Epithelial cell of prostate (primary cell): Measurements from ENCODE around the gene CD28.

ENCODE experiments used
- DNase-seq: peaks from one replicate; pipeline ENCODE4 v3.0.0-alpha.2; 2011; ENCODE audit warnings: low read depth, low spot score
- H3K27ac ChIP-seq: fragments of 450-650 bp; 2 replicates; pipeline ENCODE4 v1.5.1; 2017; ENCODE audit warnings: mild to moderate bottlenecking

CD28 gene

DNA sequence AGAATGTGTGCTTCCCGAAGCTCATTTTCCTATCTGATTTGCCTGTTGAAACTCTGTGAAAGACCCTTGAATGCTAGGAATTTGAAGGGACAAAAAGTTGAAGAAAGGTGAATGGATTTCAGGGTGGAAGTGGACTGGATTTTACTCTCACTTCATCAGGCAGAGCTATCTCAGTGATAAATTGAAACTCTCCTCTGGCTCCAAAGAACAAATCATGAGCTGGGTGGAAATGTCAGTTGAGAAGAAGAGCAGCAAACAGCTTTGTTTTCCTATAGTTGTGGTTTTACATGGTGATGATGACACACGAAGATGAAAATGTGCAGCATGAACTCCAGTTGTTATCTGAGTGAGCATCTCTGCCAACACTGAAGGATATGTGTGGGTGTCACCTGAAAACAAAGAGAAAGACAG, 34.4 kb downstream of the CD28 start:
- no peak overlapping the region for H3K27ac ChIP-seq
- no peak for DNase-seq

DNA sequence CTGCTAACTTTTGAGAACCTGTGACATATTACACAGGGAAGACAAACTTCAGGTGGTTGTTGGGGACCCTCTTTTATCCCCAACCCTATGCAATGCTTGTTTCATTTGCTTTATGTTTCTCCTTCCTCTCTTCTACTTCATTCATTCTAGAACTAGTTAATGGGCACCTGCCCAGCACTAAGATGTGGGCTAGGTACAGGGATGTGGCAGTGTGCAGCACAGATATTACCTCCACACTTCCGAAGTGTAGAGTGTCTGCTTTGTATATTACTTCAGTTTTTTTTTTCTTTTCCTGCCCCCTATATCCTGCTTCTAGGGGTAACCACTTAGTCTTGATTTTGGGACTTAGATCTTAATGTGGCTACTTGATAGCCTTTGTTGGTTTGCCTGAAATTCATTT, 35.1 kb downstream of the CD28 start:
- H3K27ac ChIP-seq, result no peak overlapping the region
- no peak for DNase-seq

DNA sequence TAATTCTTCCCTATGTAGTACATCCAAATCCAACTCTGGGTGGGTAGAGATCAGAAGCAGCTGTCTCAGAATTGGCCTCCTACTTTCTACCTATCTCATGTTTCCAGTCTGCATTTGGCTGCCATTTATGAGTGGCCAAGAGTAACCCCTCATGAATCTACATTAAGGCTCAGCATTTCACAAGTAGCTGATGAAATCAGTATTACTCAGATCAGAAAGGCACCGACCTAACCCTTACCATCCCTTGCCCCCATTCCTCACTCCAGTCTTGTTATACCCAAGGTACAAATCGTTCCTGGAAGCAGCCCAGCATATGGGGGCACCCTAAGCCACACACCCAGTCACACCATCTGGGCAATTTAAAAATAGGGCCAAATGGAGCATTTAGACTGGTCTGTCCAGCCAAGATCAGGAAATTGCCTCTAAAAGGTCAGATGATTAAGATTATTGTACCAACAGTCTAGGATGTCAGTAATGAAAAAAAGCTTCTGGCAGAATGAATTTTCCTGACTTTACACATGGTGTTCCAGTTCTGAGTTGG, 37.1 kb downstream of the CD28 start:
- H3K27ac ChIP-seq, result no peak overlapping the region
- DNase-seq, result no peak

DNA sequence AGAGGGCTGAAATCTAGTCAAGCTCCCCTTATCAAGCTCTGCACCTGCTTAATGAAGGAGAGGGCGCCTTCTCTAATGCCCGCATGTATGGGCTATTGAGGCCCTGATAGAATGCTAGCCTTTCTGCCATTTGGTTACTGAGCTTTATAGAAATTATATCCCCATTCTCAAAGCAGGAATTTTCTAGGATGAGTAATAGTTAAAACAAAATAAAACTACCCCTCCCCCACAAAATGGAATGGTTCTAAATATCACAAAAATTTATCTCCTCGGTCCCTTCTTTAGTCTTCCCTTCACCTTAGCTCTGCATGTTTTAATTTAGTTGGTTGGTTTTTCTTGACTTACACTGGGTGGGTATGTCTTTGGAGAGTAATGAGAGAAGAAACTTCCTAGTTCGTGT, 37.7 kb downstream of the CD28 start:
- H3K27ac ChIP-seq, result no peak overlapping the region
- no peak for DNase-seq

DNA sequence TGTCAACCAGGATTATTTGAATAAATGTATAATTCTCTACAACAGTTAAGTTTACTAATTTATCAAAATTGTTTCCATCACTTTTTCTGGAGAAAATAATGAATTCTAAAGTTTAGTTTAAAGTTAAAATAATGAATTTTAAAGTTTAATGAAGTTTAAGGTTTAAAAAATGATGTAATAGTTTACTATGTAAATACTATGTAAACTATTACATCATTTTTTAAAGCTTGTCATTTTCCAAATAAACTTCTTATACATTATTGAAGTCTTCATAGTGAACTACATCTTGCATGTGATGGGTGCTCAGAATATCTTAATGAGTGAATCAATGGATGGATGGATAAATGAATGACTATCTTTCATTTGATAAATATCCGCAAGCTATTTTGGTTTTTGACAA, 38.8 kb downstream of the CD28 start:
- DNase-seq, result no peak
- no peak overlapping the region for H3K27ac ChIP-seq

DNA sequence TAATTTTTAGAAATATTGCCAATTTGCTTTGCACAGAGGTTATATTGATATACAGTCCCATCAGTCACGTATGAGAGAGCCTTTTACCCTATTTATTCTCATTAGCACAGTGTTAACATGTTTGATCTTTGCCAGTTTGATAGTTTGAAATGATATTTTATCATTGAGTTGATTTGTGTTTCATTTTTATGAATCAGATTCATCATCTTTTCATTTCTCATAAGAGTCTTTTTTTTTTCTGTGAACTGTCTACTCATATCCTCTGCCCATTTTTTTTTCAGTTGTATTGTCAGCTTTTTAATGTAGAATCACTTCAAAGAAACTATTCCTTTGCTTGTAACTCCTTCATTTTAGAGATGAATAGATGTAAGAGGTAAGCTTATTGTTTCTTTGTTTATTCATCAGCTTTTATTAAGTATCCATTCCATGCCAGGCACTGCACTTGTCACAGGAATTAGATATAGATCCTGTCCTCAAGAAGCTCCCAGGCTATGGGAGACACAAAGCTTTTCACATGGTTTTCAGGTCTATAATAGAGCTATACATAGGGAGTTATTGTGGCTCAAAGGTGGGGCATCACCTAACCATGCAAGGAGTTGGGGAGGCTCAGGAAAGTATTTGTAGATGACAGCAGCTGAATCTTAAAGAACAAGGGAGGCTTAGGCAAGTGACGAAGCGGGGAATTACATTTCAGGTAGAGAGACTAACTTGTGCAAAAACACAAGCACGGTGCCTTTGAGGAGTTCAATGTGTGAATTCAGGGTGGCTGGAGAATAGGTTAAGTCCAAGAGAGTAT, 42.1 kb downstream of the CD28 start:
- no peak overlapping the region for H3K27ac ChIP-seq

DNA sequence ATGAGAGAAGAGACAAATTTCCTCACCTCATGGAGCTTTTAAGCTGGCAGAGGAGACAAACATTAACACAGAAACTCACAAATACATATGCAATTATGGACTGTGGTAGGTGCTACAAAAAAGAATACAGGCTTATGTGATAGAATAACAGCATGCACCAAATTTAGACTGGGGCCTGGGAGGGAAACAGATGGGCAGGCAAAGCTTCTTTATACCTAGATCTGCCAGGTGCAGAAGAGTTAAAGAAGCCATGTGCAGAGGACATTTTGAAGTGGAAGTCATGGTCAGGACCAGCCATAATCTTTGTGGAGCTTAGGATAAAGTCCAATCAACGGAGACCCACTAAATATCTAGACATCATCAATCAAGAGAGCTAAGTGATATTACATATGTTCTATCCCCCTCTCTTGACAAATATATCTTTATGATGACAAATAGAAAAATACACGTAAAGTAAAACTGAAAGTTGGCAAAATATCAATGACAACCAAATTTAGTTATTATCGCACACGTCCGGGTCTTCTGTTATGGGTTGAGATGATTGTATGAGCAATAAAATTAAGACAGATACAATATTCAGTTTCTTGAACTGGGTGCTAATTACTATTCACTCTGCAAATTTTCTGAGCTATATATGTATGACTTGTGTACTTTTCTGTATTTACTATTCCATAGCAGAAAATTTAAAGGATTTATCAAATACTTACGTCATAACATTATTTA, 44.1 kb downstream of the CD28 start:
- no peak for DNase-seq
- no peak overlapping the region for H3K27ac ChIP-seq

More for the DNA sequence above, 42.1 kb downstream of the CD28 start:
- DNase-seq, result no peak

DNA sequence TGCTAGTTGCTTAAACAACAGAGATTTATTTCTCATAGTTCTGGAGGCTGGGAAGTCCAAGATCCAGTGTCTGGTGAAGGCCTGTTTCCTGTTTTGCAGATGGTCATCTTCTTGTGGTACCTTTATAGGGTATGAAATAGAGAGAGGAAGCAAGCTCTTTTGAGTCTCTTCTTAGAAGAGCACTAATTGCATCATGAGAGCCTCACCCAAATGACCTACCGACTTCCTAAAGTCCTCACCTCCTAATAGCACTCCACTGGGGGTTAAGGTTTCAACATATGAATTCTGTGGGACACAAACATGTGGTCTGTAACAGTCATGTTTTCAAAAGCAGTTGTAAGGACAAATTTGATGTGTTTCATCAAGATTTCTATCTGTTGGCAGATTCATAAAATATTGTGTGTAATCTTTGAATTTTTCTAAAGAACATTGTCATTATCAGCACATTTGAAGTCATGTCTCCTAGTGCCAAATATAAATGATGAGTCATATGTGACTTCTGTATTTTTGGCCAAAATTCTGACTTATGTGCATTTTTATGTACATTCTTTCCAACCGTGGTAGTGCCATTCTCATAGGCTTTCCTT, 45.3 kb downstream of the CD28 start:
- no peak overlapping the region for H3K27ac ChIP-seq
- no peak for DNase-seq

DNA sequence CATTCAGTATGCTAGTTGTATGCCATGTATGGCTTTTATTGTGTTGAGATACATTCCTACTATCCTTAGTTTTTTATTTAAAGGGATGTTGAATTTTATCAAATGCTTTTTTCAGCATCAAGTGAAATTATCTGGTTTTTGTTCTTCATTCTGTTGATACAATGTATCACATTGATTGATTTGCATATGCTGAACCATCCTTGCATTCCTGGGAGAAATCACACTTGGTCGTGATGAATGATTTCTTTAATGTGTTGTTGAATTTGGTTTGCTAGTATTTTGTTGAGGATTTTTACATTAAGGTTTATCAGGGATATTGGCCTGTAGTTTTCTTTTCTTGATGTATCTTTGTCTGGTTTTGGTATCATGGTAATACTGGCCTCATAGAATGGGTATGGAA, 49.7 kb downstream of the CD28 start:
- DNase-seq, result no peak

DNA sequence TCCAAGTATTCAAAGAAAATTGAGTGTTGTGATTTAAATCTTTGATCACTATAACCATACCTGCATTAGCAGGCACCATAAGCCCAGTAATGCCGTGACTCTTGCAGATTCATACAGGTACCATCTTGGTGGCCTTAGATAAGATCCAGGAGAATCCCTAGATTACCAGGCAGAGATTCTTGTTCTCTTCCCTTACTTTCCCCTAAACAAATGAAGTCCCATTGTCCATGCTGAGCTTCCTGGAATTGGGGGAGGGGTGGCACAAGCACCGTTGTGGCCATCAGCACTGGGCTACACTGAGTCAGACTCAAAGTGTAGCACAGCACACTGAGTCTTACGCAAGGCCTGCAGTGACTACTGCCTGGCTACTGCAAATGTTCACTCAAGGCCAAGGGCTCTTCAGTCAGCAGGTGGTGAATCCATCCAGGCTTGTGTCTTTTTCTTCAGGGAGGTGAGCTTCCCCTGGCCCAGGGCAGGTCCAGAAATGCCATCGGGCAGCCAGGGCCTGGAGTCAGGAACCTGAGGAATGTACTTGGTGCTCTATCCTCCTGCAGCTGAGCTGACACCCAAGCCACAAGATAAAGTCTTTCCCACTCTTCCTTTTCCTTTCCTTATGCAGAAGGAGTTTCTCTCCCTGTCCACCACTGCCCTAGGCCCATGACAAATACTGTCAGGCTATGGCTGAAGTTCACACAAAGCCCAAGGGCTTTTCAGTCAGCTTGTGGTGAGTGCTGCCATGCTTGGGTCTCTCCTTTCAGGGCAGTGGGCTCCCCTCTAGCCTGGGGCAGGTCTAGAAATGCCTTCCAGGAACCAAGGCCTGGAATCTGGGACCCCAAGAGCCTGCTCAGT, 52.6 kb downstream of the CD28 start:
- peak; percentile 53 for DNase-seq
- peak overlapping the region; percentile 88 for H3K27ac ChIP-seq

More for the DNA sequence above, 49.7 kb downstream of the CD28 start:
- no peak overlapping the region for H3K27ac ChIP-seq

DNA sequence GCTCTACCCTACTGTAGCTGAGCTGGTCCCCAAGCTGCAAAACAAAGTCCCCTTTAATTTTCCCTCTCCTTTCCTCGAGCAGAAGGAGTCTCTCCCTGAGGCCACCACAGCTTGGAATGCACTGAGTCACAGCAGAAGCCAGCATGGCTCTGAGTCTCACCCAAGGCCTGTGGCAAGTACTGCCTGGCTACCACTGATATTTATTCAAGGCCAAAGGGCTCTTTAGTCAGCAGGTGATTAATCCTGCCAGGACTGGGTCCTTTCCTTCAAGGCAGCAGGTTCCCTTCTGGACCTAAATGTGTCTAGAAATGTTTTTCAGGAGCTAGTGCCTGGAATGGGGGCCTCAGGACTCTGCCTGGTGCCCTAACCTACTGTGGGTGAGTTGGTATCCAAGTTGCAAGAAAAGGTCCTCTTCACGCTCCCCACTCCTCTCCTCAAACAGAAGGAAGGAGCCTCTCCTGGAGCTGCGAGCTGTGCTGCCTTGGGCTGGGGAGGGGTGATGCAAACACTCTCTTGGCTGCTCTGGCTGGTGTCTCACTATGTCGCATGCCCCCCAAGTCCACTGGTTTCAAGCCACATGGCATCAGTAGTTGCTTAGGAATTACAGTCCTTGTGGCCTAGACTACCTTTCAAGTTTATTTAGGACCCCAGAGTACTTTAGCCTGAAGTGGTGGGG, 53.4 kb downstream of the CD28 start:
- peak; percentile 68 for DNase-seq
- peak overlapping the region; percentile 88 for H3K27ac ChIP-seq

DNA sequence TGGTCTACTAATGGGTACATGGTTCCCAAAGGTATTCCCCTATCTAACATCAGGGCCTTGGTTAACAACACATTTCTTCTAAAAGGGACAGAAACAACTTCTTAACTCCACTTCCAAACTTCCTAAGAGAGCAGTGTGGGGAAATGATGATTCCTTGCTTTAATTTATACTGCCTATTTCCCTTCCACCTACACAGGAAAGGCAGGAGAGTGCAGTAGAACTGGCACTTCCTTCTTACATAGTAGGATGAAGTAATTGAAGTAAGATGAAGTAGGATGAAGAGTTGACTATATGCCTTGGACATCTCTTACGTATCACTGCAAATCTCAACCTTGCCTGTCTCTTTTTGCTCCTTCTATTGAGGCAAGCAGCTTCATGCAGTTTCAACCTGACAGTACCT, 54.7 kb downstream of the CD28 start:
- no peak overlapping the region for H3K27ac ChIP-seq
- DNase-seq, result no peak

DNA sequence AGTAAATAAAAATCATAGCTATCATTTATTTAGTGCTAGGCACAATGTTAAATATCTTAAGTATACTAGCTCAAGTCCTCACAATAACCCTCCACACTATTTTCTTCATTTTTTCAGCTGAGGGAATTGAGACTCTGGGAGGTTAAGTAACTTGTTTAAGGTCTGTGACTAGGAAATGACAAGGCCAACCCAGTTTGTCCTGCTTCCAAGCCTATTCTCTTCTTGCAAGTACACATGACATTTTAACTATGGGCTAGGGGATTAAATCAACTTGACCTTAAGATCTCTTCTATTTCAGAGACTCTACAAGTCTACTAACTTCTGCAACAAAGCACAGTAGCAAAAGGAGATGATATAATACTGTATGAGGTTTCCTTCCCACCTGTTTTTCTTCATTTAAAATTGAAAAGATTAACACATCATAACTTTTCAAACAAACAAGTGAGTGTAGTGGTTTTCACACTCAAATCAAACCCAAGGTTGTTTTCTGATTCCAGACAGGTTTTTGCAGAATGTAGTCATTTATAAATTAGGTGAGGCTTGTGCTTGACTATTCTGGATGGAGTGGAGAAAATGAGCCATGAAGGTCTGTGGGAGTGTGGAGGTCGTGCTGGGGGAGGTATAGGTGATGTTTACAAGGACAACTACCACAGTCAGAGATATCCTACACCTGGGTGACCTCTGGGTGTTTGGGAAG, 57.0 kb downstream of the CD28 start:
- no peak overlapping the region for H3K27ac ChIP-seq
- DNase-seq, result no peak

DNA sequence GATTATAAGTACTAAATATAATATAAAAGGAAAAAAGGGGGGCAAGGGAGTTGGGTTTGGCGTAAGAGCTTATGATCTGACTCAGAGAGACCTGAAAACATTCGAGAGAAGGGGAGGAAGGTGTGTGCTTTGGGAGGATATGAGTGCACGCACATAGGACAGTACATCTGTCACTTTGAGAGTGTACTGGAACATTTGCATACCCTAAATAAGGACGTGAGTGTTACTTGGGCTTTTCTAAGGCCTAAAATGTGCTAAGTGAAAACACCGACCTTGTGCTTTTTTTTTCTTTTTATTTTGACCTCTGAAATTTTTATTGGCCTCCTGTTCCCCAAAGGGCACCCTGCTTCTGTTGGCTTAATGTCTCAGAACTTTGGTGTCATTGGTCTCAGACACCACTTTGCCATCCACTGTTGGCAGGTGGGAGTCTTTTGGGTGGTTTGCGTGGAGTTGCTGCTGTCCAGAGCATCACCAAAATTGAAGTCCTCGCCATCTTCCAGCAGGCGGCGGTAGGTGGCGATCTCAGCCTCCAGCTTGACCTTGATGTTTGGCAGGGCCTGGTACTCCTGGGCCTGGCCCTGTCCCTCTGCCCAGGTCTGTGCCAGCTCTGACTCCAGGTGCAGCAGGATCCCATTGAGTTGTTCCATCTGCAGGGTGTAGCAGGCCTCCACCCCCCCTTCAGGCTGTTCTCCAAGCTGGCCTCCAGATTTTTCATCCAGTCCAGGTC, 57.7 kb downstream of the CD28 start:
- no peak overlapping the region for H3K27ac ChIP-seq
- no peak for DNase-seq

DNA sequence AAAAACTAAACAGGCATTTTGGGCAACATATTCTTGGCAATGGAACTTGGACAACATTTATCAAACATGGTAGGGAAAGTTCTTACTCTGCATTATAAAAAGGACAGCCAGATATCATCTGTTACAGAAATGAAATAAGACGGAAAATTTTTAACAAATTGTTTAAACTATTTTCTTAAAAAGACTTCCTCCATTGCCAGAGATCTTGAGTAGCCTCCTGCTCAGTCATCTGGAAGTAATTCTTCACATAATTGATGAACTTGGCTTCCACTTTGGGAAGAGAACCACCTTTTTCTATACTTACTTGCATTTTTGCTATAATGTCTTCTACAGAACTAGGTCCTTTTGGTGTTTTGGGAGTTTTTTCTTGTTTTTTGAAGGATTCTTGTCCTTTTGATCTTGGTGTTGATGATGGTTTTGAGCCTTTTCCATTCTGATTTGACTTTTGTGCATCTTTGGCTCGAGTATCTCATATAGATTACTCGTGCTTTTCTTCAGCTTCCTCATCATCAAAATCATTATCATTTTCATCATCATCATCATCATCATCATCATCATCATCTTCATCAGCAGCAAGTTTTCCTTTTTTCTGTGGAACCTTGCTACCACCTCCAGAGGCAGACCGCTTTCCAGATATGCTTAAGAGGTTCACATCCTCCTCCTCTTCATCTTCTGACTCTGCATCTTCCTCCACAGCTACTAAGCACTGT, 66.2 kb downstream of the CD28 start:
- no peak for DNase-seq
- H3K27ac ChIP-seq, result no peak overlapping the region

DNA sequence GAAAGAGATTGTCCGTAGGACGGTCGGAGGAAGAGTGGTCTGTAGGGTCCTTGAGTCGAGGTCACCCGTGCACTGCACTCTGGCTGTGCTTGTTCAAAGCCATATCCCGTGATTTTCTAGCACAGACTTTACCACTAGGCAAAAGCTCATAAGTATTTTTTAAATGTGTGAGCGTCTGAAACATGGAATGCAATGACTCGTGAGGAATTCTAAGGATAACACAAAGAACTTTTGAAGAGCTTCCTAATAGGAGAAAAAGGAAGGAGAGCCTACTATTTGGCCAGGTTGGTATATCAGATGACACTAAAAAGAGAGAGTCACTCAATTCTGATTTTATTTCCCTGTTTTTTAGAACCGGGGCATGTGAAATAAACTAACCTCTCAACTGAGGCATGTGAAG, 68.3 kb downstream of the CD28 start:
- H3K27ac ChIP-seq, result no peak overlapping the region
- DNase-seq, result no peak

DNA sequence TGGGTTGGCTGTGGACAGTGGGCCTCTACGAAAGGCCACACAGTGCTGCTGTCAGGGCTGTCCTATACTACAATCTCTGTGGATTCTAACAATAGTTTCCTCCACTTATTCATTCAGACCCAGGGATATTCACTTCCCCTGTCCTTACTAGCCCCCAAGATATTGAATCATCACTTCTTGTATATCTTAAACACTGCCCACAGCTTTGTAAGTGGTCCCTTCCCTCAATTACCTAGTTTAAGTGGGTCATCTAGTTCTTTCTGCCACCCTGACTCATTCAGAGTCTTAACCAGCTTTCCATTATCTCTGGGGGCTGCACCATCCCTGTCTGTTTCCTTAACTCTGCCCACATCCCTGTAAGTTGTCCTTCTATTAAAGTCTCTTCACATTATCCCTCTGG, 69.2 kb downstream of the CD28 start:
- no peak for DNase-seq
- H3K27ac ChIP-seq, result no peak overlapping the region

DNA sequence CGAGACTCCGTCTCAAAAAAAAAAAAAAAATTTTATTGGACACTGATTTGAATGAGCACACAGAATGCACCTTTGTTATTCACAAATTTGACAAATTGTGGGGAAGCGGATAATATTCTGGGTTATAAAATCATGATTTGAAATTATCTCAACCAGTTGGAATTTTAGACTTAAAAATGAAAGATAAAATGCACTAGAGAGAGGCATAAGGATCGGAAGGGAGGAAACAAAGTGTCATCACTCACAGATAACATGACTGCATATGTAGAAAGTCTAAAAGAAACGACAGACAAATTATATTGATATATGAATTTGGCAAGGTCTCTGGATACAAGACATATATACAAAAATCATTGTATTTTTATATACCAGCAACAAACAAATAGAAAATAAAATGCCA, 70.6 kb downstream of the CD28 start:
- no peak overlapping the region for H3K27ac ChIP-seq
- DNase-seq, result no peak
